Esophagus squamous epithelium (tissue), 4 donors: ENCODE measurements around the gene ARMS2.

Experiments used
- CTCF ChIP-seq, 6 experiments: fragments of 450-650 bp in 4 of 6; fragments of 200-600 bp in 2 of 6; sonication (generic) in 2 of 6; IDR thresholded peaks; one replicate each; pipeline ENCODE4 v1.5.1; 2016 to 2019; ENCODE audit warnings: antibody characterized with exemption in 6 of 6, mild to moderate bottlenecking in 4 of 6, moderate library complexity in 4 of 6
- POLR2A ChIP-seq, 4 donors: fragments of 450-650 bp; IDR thresholded peaks; one replicate each; pipeline ENCODE4 v1.6.1; 2017; ENCODE audit warnings: antibody characterized with exemption in 4 of 4, mild to moderate bottlenecking in 4 of 4, moderate library complexity in 3 of 4

DNA sequence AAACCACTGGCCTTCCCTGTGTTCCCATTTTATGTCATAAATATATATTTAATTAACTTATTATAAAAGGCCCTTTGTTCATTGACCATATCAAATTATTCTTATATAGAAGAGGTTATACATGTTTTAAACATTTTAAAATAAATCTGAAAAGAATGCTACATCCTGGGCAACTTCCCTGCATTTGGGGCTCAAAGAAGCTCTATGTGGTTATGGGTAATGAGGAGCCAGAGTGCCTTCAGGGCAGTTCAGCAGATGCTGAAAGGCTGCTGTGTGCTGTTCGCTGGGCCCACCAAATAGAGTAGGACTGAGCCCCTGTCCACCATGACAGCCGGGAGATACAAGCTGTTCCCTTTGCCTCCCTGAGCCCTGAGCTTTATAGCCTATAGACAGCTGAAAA, 42.8 kb downstream of the ARMS2 start:
- TF ChIP-seq CTCF (IDR thresholded peaks at IDR 0.05) (no peak), POLR2A (IDR thresholded peaks at IDR 0.05) (no peak)
